GM12892 (cell line): ENCODE results near the gene ABLIM2.

ENCODE experiments used
- POLR2A ChIP-seq: IDR thresholded peaks from 2 replicates; pipeline ENCODE4 v1.6.1; 2011; ENCODE audit warnings: low read depth, low read length, control low read depth
- POLR2AphosphoS5 ChIP-seq: IDR thresholded peaks from 2 replicates; pipeline ENCODE4 v1.6.1; 2011; ENCODE audit warnings: low read depth, low read length, control low read depth
- TAF1 ChIP-seq: IDR thresholded peaks from 2 replicates; pipeline ENCODE4 v1.6.1; 2011; ENCODE audit warnings: low read depth, mild to moderate bottlenecking, control low read depth, low read length, borderline replicate concordance

- TF ChIP-seq POLR2AphosphoS5 (no peak), POLR2A (no peak), TAF1 (no peak)
These were observed 8.2 kb downstream of the ABLIM2 start for GRCh38 chr4:8150152-8151090.
